MCF 10A (cell line): ENCODE results near the gene KPNA3. TPM values are rescaled to one million over a fixed set of nuclear protein-coding genes. Genes with fewer than 3 reads are reported as not detected.

Source experiments
- BruUV-seq: library from RNA; stranded (reverse); fragments of 400-500 nt; replicated peaks from 2 replicates; lab custom pipeline; 2021; lab: Mats Ljungman, UMichigan
- CTCF ChIA-PET: fragments of 300-600 bp; sonication (Branson Sonifier 250); formaldehyde crosslinking; extraction: SDS; loops from one replicate; lab custom pipeline; 2021; ENCODE audit warnings: antibody characterized with exemption, inconsistent platforms; lab: Yijun Ruan, JAX
- POLR2A ChIA-PET: fragments of 300-600, 350-650 bp; sonication (Branson Sonifier 250); formaldehyde crosslinking; extraction: SDS; loops from one replicate; lab custom pipeline; 2020; ENCODE audit warnings: antibody characterized with exemption, inconsistent platforms; lab: Yijun Ruan, JAX
- DNase-seq: peaks from one replicate; pipeline ENCODE4 v3.0.0-alpha.2; 2018; ENCODE audit not compliant: unreplicated experiment
- H3K27ac Mint-ChIP-seq: one replicate; pipeline ENCODE4 v1.8.0; 2022; ENCODE audit warnings: mild to moderate bottlenecking, low read depth, mixed read lengths; ENCODE audit not compliant: unreplicated experiment
- H3K27me3 Mint-ChIP-seq: one replicate; pipeline ENCODE4 v1.8.0; 2022; ENCODE audit warnings: mixed read lengths; ENCODE audit not compliant: insufficient read depth, unreplicated experiment
- H3K36me3 Mint-ChIP-seq: one replicate; pipeline ENCODE4 v1.8.0; 2022; ENCODE audit warnings: mild to moderate bottlenecking, moderate library complexity, mixed read lengths; ENCODE audit not compliant: insufficient read depth, unreplicated experiment
- H3K4me1 Mint-ChIP-seq: one replicate; pipeline ENCODE4 v1.8.0; 2022; ENCODE audit warnings: mixed read lengths; ENCODE audit not compliant: insufficient read depth, unreplicated experiment
- H3K4me3 Mint-ChIP-seq: one replicate; pipeline ENCODE4 v1.8.0; 2022; ENCODE audit warnings: mild to moderate bottlenecking, moderate library complexity, mixed read lengths; ENCODE audit not compliant: unreplicated experiment
- H3K9me3 Mint-ChIP-seq: one replicate; pipeline ENCODE4 v1.8.0; 2022; ENCODE audit warnings: mixed read lengths; ENCODE audit not compliant: unreplicated experiment
- CTCF ChIP-seq: fragments of 200-600 bp; IDR thresholded peaks from one replicate; pipeline ENCODE4 v1.8.0; 2022; ENCODE audit warnings: antibody characterized with exemption, mild to moderate bottlenecking; ENCODE audit not compliant: unreplicated experiment
- intact Hi-C: fragments of 100-400 bp; cut with micrococcal nuclease; formaldehyde crosslinking; loops from 2 replicates; pipeline ENCODE4 v1.14.1; 2022
- total RNA-seq: library from RNA; stranded (reverse); gene quantifications from 2 replicates; pipeline ENCODE4 v1.2.3, GENCODE V29; 2022

KPNA3 gene
- total RNA-seq, 1 experiment from 2014 or later = 40.6 TPM

GRCh38 chr13:49830721-49831120 is 38.2 kb upstream of the KPNA3 start:
- no peak for TF ChIP-seq CTCF
- Mint-ChIP-seq H3K4me1 (peaks cover 6% of the 10 kb centered on the region), H3K9me3 (peaks cover 11% of the 10 kb centered on the region), H3K27ac (no peak overlapping the region), H3K36me3 (no peaks in the 10 kb centered on the region), H3K27me3 (no peaks in the 10 kb centered on the region), H3K4me3 (no peak overlapping the region)
- POLR2A ChIA-PET = interaction anchor here (0.6 to 1.3 kb wide), 3 partner anchors 27 to 101 kb away, joined by 3 to 4 read pairs (median 4); partner anchors contain the start of gene KPNA3
- CTCF ChIA-PET = interaction anchor here (1.4 kb wide), 1 partner anchor 10 kb away, joined by 4 read pairs; no protein-coding TSS in a partner anchor
- BruUV-seq = no TSS peak
- intact Hi-C loops = no loop called here
- DNase-seq = no peak

GRCh38 chr13:49829715-49830114 is 37.2 kb upstream of the KPNA3 start:
- ChIA-PET CTCF (no interaction called here), POLR2A (no interaction called here)
- Mint-ChIP-seq H3K27ac (no peak overlapping the region), H3K4me3 (no peak overlapping the region), H3K27me3 (no peaks in the 10 kb centered on the region), H3K9me3 (peaks cover 11% of the 10 kb centered on the region), H3K36me3 (no peaks in the 10 kb centered on the region), H3K4me1 (peaks cover 6% of the 10 kb centered on the region)
- no peak for TF ChIP-seq CTCF
- intact Hi-C loops = no loop called here
- DNase-seq = no peak
- BruUV-seq = no TSS peak

GRCh38 chr13:49828453-49828852 is 36.0 kb upstream of the KPNA3 start:
- H3K36me3 Mint-ChIP-seq = no peaks in the 10 kb centered on the region
- ChIA-PET POLR2A (no interaction called here), CTCF (interaction anchor here (0.6 kb wide), 1 partner anchor 208 kb away, joined by 3 read pairs; no protein-coding TSS in a partner anchor)
- no peaks in the 10 kb centered on the region for H3K27me3 Mint-ChIP-seq
- no peak overlapping the region for H3K27ac Mint-ChIP-seq
- peak; percentile 30 for DNase-seq
- intact Hi-C loops = no loop called here
- TF ChIP-seq CTCF = no peak
- H3K4me3 Mint-ChIP-seq = no peak overlapping the region
- H3K4me1 Mint-ChIP-seq = no peaks in the 10 kb centered on the region
- no TSS peak for BruUV-seq
- H3K9me3 Mint-ChIP-seq = peaks cover 11% of the 10 kb centered on the region

GRCh38 chr13:49827891-49828290 is 35.4 kb upstream of the KPNA3 start:
- no peak overlapping the region for H3K4me3 Mint-ChIP-seq
- CTCF ChIA-PET = interaction anchor here (1.1 to 1.6 kb wide), 2 partner anchors 8 to 157 kb away, joined by 3 to 7 read pairs; no protein-coding TSS in a partner anchor
- peaks cover 11% of the 10 kb centered on the region for H3K9me3 Mint-ChIP-seq
- no peaks in the 10 kb centered on the region for H3K27me3 Mint-ChIP-seq
- H3K4me1 Mint-ChIP-seq = no peaks in the 10 kb centered on the region
- no peaks in the 10 kb centered on the region for H3K36me3 Mint-ChIP-seq
- BruUV-seq = no TSS peak
- intact Hi-C loops = no loop called here
- no peak for TF ChIP-seq CTCF
- POLR2A ChIA-PET = no interaction called here
- no peak for DNase-seq
- H3K27ac Mint-ChIP-seq = no peak overlapping the region
